Epithelial cell of proximal tubule (primary cell): ENCODE data around the gene APBB1IP. TPM values are rescaled to one million over a fixed set of nuclear protein-coding genes. Genes with fewer than 3 reads are reported as not detected.

Experiments used
- DNase-seq: peaks from one replicate; pipeline ENCODE4 v3.0.0-alpha.2; 2011; ENCODE audit warnings: low read depth
- H3K4me3 ChIP-seq: 2 replicates; pipeline ENCODE4 v1.5.1; 2011; ENCODE audit warnings: low read depth, mild to moderate bottlenecking, low read length
- total RNA-seq: library from RNA; depleted of rRNA; stranded (reverse); fragments of >200 nt; gene quantifications from 2 replicates; pipeline ENCODE4 v1.2.3, GENCODE V29; 2015
- TF ChIP-seq, protein P1 (sequence below): conservative IDR thresholded peaks from 2 replicates; pipeline ENCODE4 v1.5.1; 2012; ENCODE audit warnings: low read depth, mild to moderate bottlenecking, low read length

The APBB1IP gene
- total RNA-seq, 1 donor from 2014 or later, result 1.6 TPM

DNA sequence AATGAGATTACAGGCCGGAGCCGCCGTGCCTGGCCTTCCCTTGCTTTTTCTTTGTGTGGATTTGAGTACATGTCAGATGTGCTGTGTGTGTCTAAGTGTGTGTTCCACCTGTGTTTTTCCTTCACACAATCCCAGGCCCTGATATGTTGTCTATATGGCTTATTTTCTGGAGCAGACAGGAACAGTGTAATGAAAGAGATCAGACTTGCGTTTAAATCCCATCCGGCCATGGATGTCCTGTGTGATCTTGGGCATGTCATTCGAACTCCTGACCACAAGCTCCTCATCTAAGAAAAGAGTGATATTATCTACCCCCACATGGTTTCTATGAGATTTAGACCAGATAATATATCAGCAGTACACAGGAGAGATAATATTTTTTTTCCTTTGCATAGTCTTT is 37.2 kb downstream of the APBB1IP start:
- H3K4me3 ChIP-seq, result no peak overlapping the region
- no peak for DNase-seq
- TF ChIP-seq, protein P1, sequence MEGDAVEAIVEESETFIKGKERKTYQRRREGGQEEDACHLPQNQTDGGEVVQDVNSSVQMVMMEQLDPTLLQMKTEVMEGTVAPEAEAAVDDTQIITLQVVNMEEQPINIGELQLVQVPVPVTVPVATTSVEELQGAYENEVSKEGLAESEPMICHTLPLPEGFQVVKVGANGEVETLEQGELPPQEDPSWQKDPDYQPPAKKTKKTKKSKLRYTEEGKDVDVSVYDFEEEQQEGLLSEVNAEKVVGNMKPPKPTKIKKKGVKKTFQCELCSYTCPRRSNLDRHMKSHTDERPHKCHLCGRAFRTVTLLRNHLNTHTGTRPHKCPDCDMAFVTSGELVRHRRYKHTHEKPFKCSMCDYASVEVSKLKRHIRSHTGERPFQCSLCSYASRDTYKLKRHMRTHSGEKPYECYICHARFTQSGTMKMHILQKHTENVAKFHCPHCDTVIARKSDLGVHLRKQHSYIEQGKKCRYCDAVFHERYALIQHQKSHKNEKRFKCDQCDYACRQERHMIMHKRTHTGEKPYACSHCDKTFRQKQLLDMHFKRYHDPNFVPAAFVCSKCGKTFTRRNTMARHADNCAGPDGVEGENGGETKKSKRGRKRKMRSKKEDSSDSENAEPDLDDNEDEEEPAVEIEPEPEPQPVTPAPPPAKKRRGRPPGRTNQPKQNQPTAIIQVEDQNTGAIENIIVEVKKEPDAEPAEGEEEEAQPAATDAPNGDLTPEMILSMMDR, result no peak

DNA sequence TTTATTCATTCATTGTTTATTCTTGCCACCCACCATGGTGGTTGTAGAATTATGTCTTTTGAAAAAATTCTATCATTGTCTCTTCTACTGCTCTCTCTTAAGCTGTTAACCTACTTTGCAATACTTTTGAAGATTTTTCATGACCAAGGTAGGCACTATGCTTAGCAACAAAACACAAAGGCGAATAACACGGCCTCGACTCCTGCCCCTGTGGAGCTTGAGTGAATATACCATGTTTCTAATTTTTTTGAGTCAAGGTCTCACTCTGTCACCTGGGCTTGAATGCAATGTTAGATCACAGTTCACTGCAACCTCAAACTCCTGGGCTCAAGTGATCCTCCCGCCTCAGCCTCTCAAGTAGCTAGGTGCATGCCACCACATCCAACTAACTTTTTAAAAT is 39.4 kb downstream of the APBB1IP start:
- DNase-seq, result no peak
- TF ChIP-seq, protein P1, result no peak
- H3K4me3 ChIP-seq, result no peak overlapping the region

DNA sequence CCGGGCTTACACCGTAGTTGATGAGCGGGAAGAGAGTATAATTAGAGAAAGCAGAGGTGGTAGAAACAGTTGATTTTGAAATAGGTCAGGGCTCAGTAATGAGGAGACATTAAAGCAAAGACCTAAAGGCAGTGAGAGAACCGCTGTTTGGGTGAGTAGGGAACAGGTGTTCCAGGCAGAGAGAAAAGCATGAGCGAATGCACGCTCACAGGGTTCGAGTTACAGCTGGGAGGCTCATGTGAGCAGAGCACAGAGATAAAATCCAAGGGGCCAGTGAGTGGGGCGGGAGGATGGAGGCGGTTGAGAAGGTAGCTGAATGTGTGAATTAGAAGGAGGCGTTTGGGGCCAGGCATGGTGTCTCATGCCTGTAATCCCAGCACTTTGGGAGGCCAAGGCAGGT is 39.9 kb downstream of the APBB1IP start:
- H3K4me3 ChIP-seq, result no peak overlapping the region
- no peak for DNase-seq
- TF ChIP-seq, protein P1, result no peak

DNA sequence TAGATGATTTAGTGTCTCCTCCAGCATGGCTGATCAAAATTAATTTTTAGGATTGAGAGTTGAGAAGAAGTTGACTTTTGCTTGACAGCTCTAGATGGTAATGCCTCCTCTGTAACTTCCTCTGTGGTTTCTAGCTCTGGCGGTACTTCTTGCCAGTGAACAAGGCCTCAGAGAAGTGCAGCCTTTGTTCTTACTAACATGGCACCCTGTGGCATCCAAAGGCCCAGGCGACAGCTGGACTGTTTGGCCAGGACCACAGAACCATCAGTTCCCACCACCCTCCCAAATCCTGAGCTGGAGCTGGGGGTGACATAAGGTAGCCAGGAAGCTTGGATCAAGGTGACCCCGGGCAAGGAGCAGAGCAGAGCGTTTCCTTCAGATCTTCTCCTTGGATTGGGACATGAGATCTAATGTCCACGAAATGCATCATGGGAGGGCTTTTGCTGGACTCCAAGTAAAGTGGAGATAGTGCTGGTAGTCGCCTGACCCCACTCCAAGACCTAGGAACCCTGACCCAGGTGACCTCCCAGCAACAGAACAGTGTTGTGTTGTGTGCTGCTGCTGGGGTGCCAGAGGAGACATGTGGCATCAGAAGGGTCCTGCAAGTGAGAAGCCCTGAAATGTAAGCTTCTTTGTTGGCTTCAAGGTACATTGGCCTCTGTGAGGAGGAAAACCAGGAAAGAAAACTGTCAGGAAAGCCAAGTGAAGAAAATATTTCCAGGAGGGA is 41.8 kb downstream of the APBB1IP start:
- TF ChIP-seq, protein P1, result no peak
- no peak overlapping the region for H3K4me3 ChIP-seq
- no peak for DNase-seq

DNA sequence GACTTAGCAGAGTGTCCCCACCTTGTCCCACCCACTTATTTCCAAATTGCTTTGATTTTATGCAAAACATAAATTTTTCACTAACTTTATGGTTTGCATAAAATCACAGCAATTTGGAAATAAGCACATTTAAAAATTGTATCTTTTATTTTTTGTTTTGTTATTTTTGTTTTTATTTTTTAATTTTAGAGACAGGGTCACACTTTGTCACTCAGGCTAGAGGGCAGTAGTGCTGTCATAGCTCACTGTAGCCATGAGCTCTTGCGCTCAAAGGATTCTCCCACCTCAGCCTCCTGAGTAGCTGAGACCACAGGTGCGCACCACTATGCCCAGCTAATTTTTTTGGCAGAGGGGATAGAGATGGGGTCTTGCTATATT is 43.2 kb downstream of the APBB1IP start:
- no peak overlapping the region for H3K4me3 ChIP-seq
- no peak for DNase-seq
- TF ChIP-seq, protein P1, result no peak

DNA sequence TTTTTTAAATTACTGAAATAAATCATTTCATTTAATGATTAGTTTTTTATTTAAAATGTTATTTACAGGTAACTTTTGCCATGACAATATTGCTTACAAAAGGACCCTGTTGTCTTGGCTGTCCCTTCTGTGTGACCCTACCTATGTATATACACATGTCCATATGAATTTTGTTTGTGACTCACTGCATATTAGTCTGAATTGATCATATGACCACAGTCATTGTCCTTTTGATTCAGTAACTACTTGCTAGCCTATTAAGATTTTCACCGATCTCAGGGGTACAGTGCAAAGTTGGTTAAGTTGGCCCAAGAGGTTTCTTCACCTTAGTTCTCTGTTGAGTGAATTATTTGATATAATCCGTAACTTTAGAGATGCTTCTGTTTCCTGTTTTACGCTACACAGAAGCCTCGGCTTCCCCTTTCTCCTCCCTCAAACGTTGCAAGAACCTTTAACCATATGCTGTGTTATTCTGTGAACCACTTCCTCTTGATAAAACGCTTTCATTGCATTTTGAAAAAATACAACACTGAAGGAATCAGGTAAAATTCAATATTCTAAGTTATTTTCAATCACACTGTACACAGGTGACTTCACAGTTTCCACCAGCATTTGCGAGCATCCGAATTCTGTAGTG is 43.9 kb downstream of the APBB1IP start:
- DNase-seq, result no peak
- TF ChIP-seq, protein P1, result no peak

DNA sequence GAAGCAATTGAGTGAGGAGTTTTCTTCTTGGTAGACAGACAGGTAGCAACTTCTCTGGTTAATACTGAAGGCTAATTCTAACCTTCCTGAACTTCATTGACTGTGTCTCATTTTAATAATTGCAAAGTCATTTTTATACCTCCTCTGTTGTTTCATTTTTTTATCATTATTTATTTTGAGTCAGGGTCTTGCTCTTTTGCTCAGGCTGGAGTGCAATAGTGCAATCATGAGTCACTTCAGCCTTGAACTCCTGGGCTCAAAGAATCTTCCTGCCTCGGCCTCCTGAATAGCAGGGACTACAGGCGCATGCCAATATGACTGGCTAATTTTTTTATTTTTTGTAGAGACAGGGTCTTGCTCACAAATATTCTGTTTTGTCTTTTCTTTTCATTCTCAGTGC is 45.4 kb downstream of the APBB1IP start:
- TF ChIP-seq, protein P1, result no peak
- no peak overlapping the region for H3K4me3 ChIP-seq
- DNase-seq, result no peak

More for the DNA sequence above, 43.9 kb downstream of the APBB1IP start:
- H3K4me3 ChIP-seq, result no peak overlapping the region
